ENCODE results near the gene ZMYND11.
"Not testable (repeated sequence)": the region's sequence is repeated elsewhere in the genome, so short reads cannot be mapped to it uniquely, and the experiment has no call there.

Gene ZMYND11

GRCh38 chr10:132946-133898, 2.0 kb upstream of the ZMYND11 start:
- in situ Hi-C loops (cut with MboI; ENCODE audit: low sequenced_read_pairs): no loop called here

GRCh38 chr10:134247-135131, 766 bp upstream of the ZMYND11 start:
- in situ Hi-C loops (cut with MboI; ENCODE audit: low sequenced_read_pairs): no loop called here

- in situ Hi-C loops (cut with MboI; ENCODE audit: low sequenced_read_pairs): no loop called here
These were observed 578 bp downstream of the ZMYND11 start for GRCh38 chr10:135601-136464.

- in situ Hi-C loops (cut with MboI; ENCODE audit: low sequenced_read_pairs): no loop called here
These were observed 1.2 kb downstream of the ZMYND11 start for GRCh38 chr10:136465-136762.

GRCh38 chr10:137031-137430, 1.8 kb downstream of the ZMYND11 start:
- in situ Hi-C loops (cut with MboI; ENCODE audit: low sequenced_read_pairs): no loop called here

GRCh38 chr10:137606-138005, 2.4 kb downstream of the ZMYND11 start:
- in situ Hi-C loops (cut with MboI; ENCODE audit: low sequenced_read_pairs): no loop called here

- in situ Hi-C loops (cut with MboI; ENCODE audit: low sequenced_read_pairs): no loop called here
These were observed 7.1 kb downstream of the ZMYND11 start for GRCh38 chr10:142371-142770.

- in situ Hi-C loops (cut with MboI; ENCODE audit: low sequenced_read_pairs): no loop called here
These were observed 17.7 kb downstream of the ZMYND11 start for GRCh38 chr10:152915-153314.

- in situ Hi-C loops (cut with MboI; ENCODE audit: low sequenced_read_pairs): no loop called here
These were observed 19.1 kb downstream of the ZMYND11 start for GRCh38 chr10:154348-154747.

- in situ Hi-C loops (cut with MboI; ENCODE audit: low sequenced_read_pairs): no loop called here
These were observed 32.1 kb downstream of the ZMYND11 start for GRCh38 chr10:167383-167782.

GRCh38 chr10:173741-174140, 38.5 kb downstream of the ZMYND11 start:
- in situ Hi-C loops (cut with MboI; ENCODE audit: low sequenced_read_pairs): no loop called here

GRCh38 chr10:176677-177076, 41.4 kb downstream of the ZMYND11 start:
- in situ Hi-C loops (cut with MboI; ENCODE audit: low sequenced_read_pairs): no loop called here

GRCh38 chr10:178208-178607, 43.0 kb downstream of the ZMYND11 start:
- in situ Hi-C loops (cut with MboI; ENCODE audit: low sequenced_read_pairs): no loop called here

- in situ Hi-C loops (cut with MboI; ENCODE audit: low sequenced_read_pairs): no loop called here
These were observed 43.5 kb downstream of the ZMYND11 start for GRCh38 chr10:178723-179122.

- in situ Hi-C loops (cut with MboI; ENCODE audit: low sequenced_read_pairs): no loop called here
These were observed 47.4 kb downstream of the ZMYND11 start for GRCh38 chr10:182441-183201.

- in situ Hi-C loops (cut with MboI; ENCODE audit: low sequenced_read_pairs): no loop called here
These were observed 48.9 kb downstream of the ZMYND11 start for GRCh38 chr10:184174-184573.

GRCh38 chr10:184911-185310, 49.7 kb downstream of the ZMYND11 start:
- in situ Hi-C loops (cut with MboI; ENCODE audit: low sequenced_read_pairs): no loop called here

GRCh38 chr10:185571-185970, 50.3 kb downstream of the ZMYND11 start:
- in situ Hi-C loops (cut with MboI; ENCODE audit: low sequenced_read_pairs): not testable (repeated sequence)

GRCh38 chr10:186911-187310, 51.7 kb downstream of the ZMYND11 start:
- in situ Hi-C loops (cut with MboI; ENCODE audit: low sequenced_read_pairs): no loop called here

- in situ Hi-C loops (cut with MboI; ENCODE audit: low sequenced_read_pairs): no loop called here
These were observed 53.3 kb downstream of the ZMYND11 start for GRCh38 chr10:188546-188945.
